ENCODE results near the gene ABCA13.

GRCh38 chr7:48321319-48322010, 150.2 kb downstream of the ABCA13 start:
- no peak for TF ChIP-seq CTCF (conservative IDR thresholded peaks at IDR 0.05; ENCODE audit: low read length)
- no peak for TF ChIP-seq EZH2phosphoT487 (IDR thresholded peaks at IDR 0.05; ENCODE audit: borderline replicate concordance)

Data from Loucy (cell line).